Caco-2 (cell line): ENCODE data around the gene CLEC2B. TPM values are rescaled to one million over a fixed set of nuclear protein-coding genes. Genes with fewer than 3 reads are reported as not detected.

ENCODE experiments used
- BruUV-seq: library from RNA; stranded (reverse); fragments of 400-500 nt; replicated peaks from 2 replicates; lab custom pipeline; 2021; lab: Mats Ljungman, UMichigan
- CTCF ChIA-PET: fragments of 300-600 bp; sonication (Branson Sonifier 250); formaldehyde crosslinking; loops from one replicate; lab custom pipeline; 2022; ENCODE audit warnings: antibody characterized with exemption; lab: Charles Lee
- POLR2A ChIA-PET: fragments of 300-600 bp; sonication (Branson Sonifier 250); formaldehyde crosslinking; loops from one replicate; lab custom pipeline; 2022; ENCODE audit warnings: antibody characterized with exemption; lab: Charles Lee
- DNase-seq, 2 experiments: peaks; one replicate each; pipeline versions ENCODE4 v3.0.0 to v3.0.0-alpha.2; 2020 to 2022
- H3K27me3 ChIP-seq: replicated peaks from 2 replicates; pipeline ENCODE4 v1.6.0; 2011; ENCODE audit warnings: low read length; ENCODE audit not compliant: control insufficient read depth, insufficient read depth
- H3K36me3 ChIP-seq: 2 replicates; pipeline ENCODE4 v1.5.1; 2011; ENCODE audit warnings: low read length; ENCODE audit not compliant: control insufficient read depth, insufficient read depth
- H3K4me1 ChIP-seq: fragments of 250-450 bp; sonication (Bioruptor Pico); 2 replicates; pipeline ENCODE4 v1.5.1; 2020; ENCODE audit warnings: mild to moderate bottlenecking
- H3K4me3 ChIP-seq: 2 replicates; pipeline ENCODE4 v1.5.1; 2011; ENCODE audit warnings: low read depth, mild to moderate bottlenecking, control low read depth, low read length
- H3K9me3 ChIP-seq: fragments of 250-450 bp; sonication (Bioruptor Pico); 2 replicates; pipeline ENCODE4 v1.5.1; 2020; ENCODE audit warnings: mild to moderate bottlenecking, moderate library complexity
- H3K27ac Mint-ChIP-seq: one replicate; pipeline ENCODE4 v1.8.0; 2022; ENCODE audit warnings: mixed read lengths; ENCODE audit not compliant: unreplicated experiment
- H3K27me3 Mint-ChIP-seq: one replicate; pipeline ENCODE4 v1.8.0; 2022; ENCODE audit warnings: mixed read lengths; ENCODE audit not compliant: insufficient read depth, unreplicated experiment
- H3K36me3 Mint-ChIP-seq: one replicate; pipeline ENCODE4 v1.8.0; 2022; ENCODE audit warnings: mild to moderate bottlenecking, mixed read lengths; ENCODE audit not compliant: insufficient read depth, unreplicated experiment
- H3K4me1 Mint-ChIP-seq: one replicate; pipeline ENCODE4 v1.8.0; 2022; ENCODE audit warnings: low read depth, mixed read lengths; ENCODE audit not compliant: unreplicated experiment
- H3K4me3 Mint-ChIP-seq: one replicate; pipeline ENCODE4 v1.8.0; 2022; ENCODE audit warnings: mild to moderate bottlenecking, moderate library complexity, mixed read lengths; ENCODE audit not compliant: unreplicated experiment
- H3K9me3 Mint-ChIP-seq: one replicate; pipeline ENCODE4 v1.8.0; 2022; ENCODE audit warnings: mixed read lengths; ENCODE audit not compliant: unreplicated experiment
- CTCF ChIP-seq, 2 experiments: fragments of 200-600 bp in 1 of 2; IDR thresholded peaks; 1 replicate in 1 of 2; 2 replicates in 1 of 2; pipeline versions ENCODE4 v1.5.1 to v1.8.0; 2011 to 2022; ENCODE audit warnings: antibody characterized with exemption in 1 of 2, control low read depth in 1 of 2, inconsistent platforms in 1 of 2, low read depth in 1 of 2, low read length in 1 of 2, mild to moderate bottlenecking in 1 of 2, moderate library complexity in 1 of 2; ENCODE audit not compliant: insufficient read depth in 1 of 2, severe bottlenecking in 1 of 2, unreplicated experiment in 1 of 2
- intact Hi-C: fragments of 100-400 bp; cut with micrococcal nuclease; formaldehyde crosslinking; loops from one replicate; pipeline ENCODE4 v1.10.0; 2022; ENCODE audit not compliant: unreplicated experiment
- total RNA-seq: library from RNA; stranded (reverse); gene quantifications from 2 replicates; pipeline ENCODE4 v1.2.3, GENCODE V29; 2022

CLEC2B gene
- total RNA-seq, 1 experiment from 2014 or later = not detected

GRCh38 chr12:9909724-9910123 lies 40.6 kb upstream of the CLEC2B start:
- peaks cover 19% of the 10 kb centered on the region for H3K9me3 ChIP-seq
- H3K27me3 Mint-ChIP-seq = peaks cover 2% of the 10 kb centered on the region
- CTCF ChIA-PET = interaction anchor here (0.5 kb wide), 1 partner anchor 28 kb away, joined by 4 read pairs; no protein-coding TSS in a partner anchor

GRCh38 chr12:9908350-9908749 lies 39.2 kb upstream of the CLEC2B start:
- intact Hi-C loops = no loop called here
- Histone ChIP-seq H3K36me3 (no peaks in the 10 kb centered on the region), H3K4me3 (no peak overlapping the region), H3K4me1 (no peaks in the 10 kb centered on the region), H3K27me3 (no peaks in the 10 kb centered on the region), H3K9me3 (peaks cover 19% of the 10 kb centered on the region)
- H3K27ac Mint-ChIP-seq = no peak overlapping the region
- no peaks in the 10 kb centered on the region for H3K27me3 Mint-ChIP-seq
- ChIA-PET POLR2A (no interaction called here), CTCF (no interaction called here)
- no TSS peak for BruUV-seq
- no peak for DNase-seq
- peaks cover 57% of the 10 kb centered on the region for H3K9me3 Mint-ChIP-seq
- TF ChIP-seq CTCF (IDR thresholded peaks at IDR 0.05; ENCODE audit: insufficient read depth in 1 of 2, low read depth in 1 of 2, low read length in 1 of 2, severe bottlenecking in 1 of 2, unreplicated experiment in 1 of 2) = no peak
- H3K4me3 Mint-ChIP-seq = no peak overlapping the region
- no peaks in the 10 kb centered on the region for H3K4me1 Mint-ChIP-seq
- no peaks in the 10 kb centered on the region for H3K36me3 Mint-ChIP-seq

More at GRCh38 chr12:9909724-9910123, 40.6 kb upstream of the CLEC2B start:
- no peak for DNase-seq
- TF ChIP-seq CTCF (IDR thresholded peaks at IDR 0.05; ENCODE audit: insufficient read depth in 1 of 2, low read depth in 1 of 2, low read length in 1 of 2, severe bottlenecking in 1 of 2, unreplicated experiment in 1 of 2) = no peak
- Mint-ChIP-seq H3K4me1 (no peaks in the 10 kb centered on the region), H3K4me3 (no peak overlapping the region), H3K9me3 (peaks cover 55% of the 10 kb centered on the region), H3K36me3 (no peaks in the 10 kb centered on the region), H3K27ac (no peak overlapping the region)
- H3K4me1 ChIP-seq = no peaks in the 10 kb centered on the region
- no peak overlapping the region for H3K4me3 ChIP-seq
- no peaks in the 10 kb centered on the region for H3K36me3 ChIP-seq
- POLR2A ChIA-PET = no interaction called here
- no TSS peak for BruUV-seq
- intact Hi-C loops = no loop called here
- no peaks in the 10 kb centered on the region for H3K27me3 ChIP-seq

GRCh38 chr12:9907769-9908168 lies 38.6 kb upstream of the CLEC2B start:
- ChIA-PET POLR2A (no interaction called here), CTCF (no interaction called here)
- Mint-ChIP-seq H3K27me3 (no peaks in the 10 kb centered on the region), H3K36me3 (no peaks in the 10 kb centered on the region), H3K4me1 (no peaks in the 10 kb centered on the region), H3K27ac (no peak overlapping the region), H3K4me3 (no peak overlapping the region), H3K9me3 (peaks cover 58% of the 10 kb centered on the region)
- Histone ChIP-seq H3K4me1 (no peaks in the 10 kb centered on the region), H3K4me3 (no peak overlapping the region), H3K36me3 (no peaks in the 10 kb centered on the region), H3K9me3 (peaks cover 19% of the 10 kb centered on the region), H3K27me3 (no peaks in the 10 kb centered on the region)
- intact Hi-C loops = no loop called here
- DNase-seq = no peak
- TF ChIP-seq CTCF (IDR thresholded peaks at IDR 0.05; ENCODE audit: insufficient read depth in 1 of 2, low read depth in 1 of 2, low read length in 1 of 2, severe bottlenecking in 1 of 2, unreplicated experiment in 1 of 2) = no peak
- no TSS peak for BruUV-seq
